ENCODE measurements around the gene OR1B1. TPM values are rescaled to one million over a fixed set of nuclear protein-coding genes. Genes with fewer than 3 reads are reported as not detected.
"Not testable (repeated sequence)": the region's sequence is repeated elsewhere in the genome, so short reads cannot be mapped to it uniquely, and the experiment has no call there.

OR1B1 gene
- total and polyA plus RNA-seq, 2 of the 4 experiments (the other 2 are of a cell fraction) = not detected

- H3K79me1 ChIP-seq (ENCODE audit: low read depth in 1 of 2, low read length in 2 of 2); H3K56ac ChIP-seq (ENCODE audit: extremely low read depth, insufficient read depth, low read length); H3K9me3 ChIP-seq (ENCODE audit: control insufficient read depth, insufficient read depth, low read length); H4K5ac ChIP-seq (ENCODE audit: low read depth, low read length); H2AK9ac ChIP-seq (replicated peaks; ENCODE audit: low read depth, low read length, poor library complexity); H4K91ac ChIP-seq (ENCODE audit: insufficient read depth, low read depth, low read length); CTCF ChIA-PET; ATAC-seq (ENCODE audit: low read depth); H3K4me2 ChIP-seq (ENCODE audit: low read depth, low read length); H4K8ac ChIP-seq (ENCODE audit: low read depth in 2 of 2, low read length in 2 of 2); intact Hi-C loops (cut with micrococcal nuclease); H3K27me3 ChIP-seq (ENCODE audit: control insufficient read depth, insufficient read depth, low read length); H2BK15ac ChIP-seq (ENCODE audit: low read depth, low read length); H3K27ac ChIP-seq (ENCODE audit: insufficient read depth, low read length); H2BK20ac ChIP-seq (ENCODE audit: low read depth, low read length); H3K4me1 ChIP-seq (ENCODE audit: control insufficient read depth, insufficient read depth, low read length); in situ Hi-C loops (cut with MboI; ENCODE audit: low sequenced_read_pairs); DNase-seq; H3K4me3 ChIP-seq (ENCODE audit: insufficient read depth, low read depth, low read length); H3K36me3 ChIP-seq (ENCODE audit: control insufficient read depth, insufficient read depth, low read length); H3K4ac ChIP-seq (ENCODE audit: low read depth, low read length); H2AFZ ChIP-seq (replicated peaks; ENCODE audit: low read length, poor library complexity); H3K23ac ChIP-seq (ENCODE audit: low read depth, low read length); H3K14ac ChIP-seq (replicated peaks; ENCODE audit: low read depth, low read length); H3K9me1 ChIP-seq (ENCODE audit: insufficient read depth, low read length); dilution Hi-C loops (cut with HindIII; ENCODE audit: low sequenced_read_pairs, unreplicated experiment); BruUV-seq (replicated peaks); H2BK120ac ChIP-seq (ENCODE audit: low read depth, low read length); H3K9ac ChIP-seq (ENCODE audit: low read depth, low read length); POLR2A ChIA-PET (ENCODE audit: unreplicated experiment); H2AK5ac ChIP-seq (ENCODE audit: low read depth, low read length); H4K20me1 ChIP-seq (ENCODE audit: insufficient read depth, low read length); H2BK5ac ChIP-seq (ENCODE audit: low read depth, low read length, poor library complexity, severe bottlenecking); H3K18ac ChIP-seq (ENCODE audit: low read depth, low read length): not testable (repeated sequence)
- 40% methylated on average over 1 of the region's 8 CpGs; no CpG with 5 or more reads in 1 of the 2 experiments for WGBS, 2 experiments (ENCODE audit: extremely low coverage in 2 of 2, insufficient read length in 1 of 2)
Measured at GRCh38 chr9:122583284-122583683, 74.1 kb downstream of the OR1B1 start, which contains the start of gene OR1L8. Gene OR1L8 (minus strand): TSS chr9:122583384. CDS start chr9:122568477, 14,907 bp downstream.

Data from IMR-90 (cell line).